Adrenal gland (tissue), 12 donors: ENCODE data around the gene SACM1L. TPM values are rescaled to one million over a fixed set of nuclear protein-coding genes. Genes with fewer than 3 reads are reported as not detected.
A peak's percentile ranks its signal among the peaks of the same experiment; 100 is the strongest.

Source experiments
- DNase-seq, 7 donors: peaks; one replicate each; pipeline ENCODE4 v3.0.0-alpha.2; 2019 to 2020
- H3K27ac ChIP-seq, 5 donors: fragments of 200-600 bp; sonication (generic) in 4 of 5; 1 replicate in 3 of 5; 2 replicates in 2 of 5; pipeline versions ENCODE4 v1.5.1 to v1.8.0; 2016 to 2020; ENCODE audit warnings: mild to moderate bottlenecking in 1 of 5
- H3K27me3 ChIP-seq: fragments of 200-600 bp; 2 replicates; pipeline ENCODE4 v1.8.0; 2021
- H3K36me3 ChIP-seq, 2 donors: fragments of 200-600 bp; replicated peaks in 1 of 2; 1 replicate in 1 of 2; 2 replicates in 1 of 2; pipeline versions ENCODE4 v1.5.1 to v1.8.0; 2018 to 2022
- H3K4me1 ChIP-seq, 2 donors: fragments of 200-600 bp; replicated peaks in 1 of 2; 1 replicate in 1 of 2; 2 replicates in 1 of 2; pipeline versions ENCODE4 v1.5.1 to v1.8.0; 2018 to 2021
- H3K4me3 ChIP-seq, 4 donors: fragments of 200-600 bp; sonication (generic) in 3 of 4; one replicate each; pipeline ENCODE4 v1.5.1; 2016 to 2018
- H3K9me3 ChIP-seq, 3 donors: fragments of 200-600 bp; sonication (generic) in 1 of 3; replicated peaks in 1 of 3; 1 replicate in 2 of 3; 2 replicates in 1 of 3; pipeline versions ENCODE4 v1.5.1 to v1.8.0; 2016 to 2021
- POLR2A ChIP-seq, 2 donors: fragments of 450-650 bp; IDR thresholded peaks; one replicate each; pipeline ENCODE4 v1.6.1; 2017; ENCODE audit warnings: antibody characterized with exemption in 2 of 2, mild to moderate bottlenecking in 2 of 2, moderate library complexity in 1 of 2
- WGBS, 4 donors: extraction: QIAGEN DNeasy Blood & Tissue Kit in 2 of 4; methylation state at CpG; one replicate each; pipeline versions ENCODE4 v1.1.5 to v1.1.7; 2013 to 2017; 5-methylcytosine and 5-hydroxymethylcytosine counted together
- intact Hi-C, 2 donors: fragments of 100-400 bp; cut with DNase I; formaldehyde crosslinking; loops; one replicate each; pipeline versions ENCODE4 v1.14.1 to v1.15.0; 2022 to 2023
- polyA plus RNA-seq, 3 donors: library from polyadenylated mRNA; stranded (reverse); fragments of 200-250 nt in 2 of 3; fragments of 350-450 nt in 1 of 3; fragmentation: Illumina TruSeq in 1 of 3; extraction: RNeasy Lipid Tissue Mini Kit (QIAGEN cat#74804) in 1 of 3; gene quantifications; one replicate each; pipeline ENCODE4 v1.2.3, GENCODE V29; 2013 to 2014
- total RNA-seq, 9 donors: library from RNA; depleted of rRNA in 4 of 9; stranded (reverse); fragments of >200 nt in 4 of 9; fragments of 120-200 nt in 1 of 9; fragmentation: NEBNext Ultra II Directional in 1 of 9; extraction: Animal tissue kit (Norgen Biotek cat#: 25700) in 1 of 9; gene quantifications; one replicate each; pipeline versions ENCODE4 v1.1.0 to v1.2.4, GENCODE V29; 2013 to 2023
- TF ChIP-seq, protein P1 (sequence below), 6 experiments: fragments of 450-650 bp in 4 of 6; fragments of 200-600 bp in 2 of 6; sonication (generic) in 1 of 6; IDR thresholded peaks; 1 replicate in 5 of 6; 2 replicates in 1 of 6; pipeline versions ENCODE4 v1.5.1 to v1.8.0; 2016 to 2021; ENCODE audit warnings: antibody characterized with exemption in 6 of 6, mild to moderate bottlenecking in 2 of 6, moderate library complexity in 1 of 6
- donor health status: healthy with polysubstance abuse.
- donor health status: Bipolar disorder and iron deficiency.
- donor health status: DM: yes; HTN: yes; CAD: no.
- donor health status: DM: no; HTN: no; CAD: no.
- donor health status: DM: no; HTN: no; CAD: no.
- donor health status: DM: yes; HTN: yes; CAD: no.

SACM1L gene
- total and polyA plus RNA-seq, 12 donors = 22.5 to 63.2 (median 44.8) TPM

GRCh38 chr3:45665101-45665572 is 24.1 kb upstream of the SACM1L start:
- Histone ChIP-seq H3K4me1 (peaks cover 11 to 37% of the 10 kb centered on the region in 2 donors), H3K4me3 (peak overlapping the region in 1 of 4 donors; percentile 23), H3K27ac (no peak overlapping the region), H3K9me3 (no peaks in the 10 kb centered on the region), H3K36me3 (peaks cover 0 to 10% of the 10 kb centered on the region in 2 donors), H3K27me3 (no peaks in the 10 kb centered on the region)
- intact Hi-C loops = loop anchor here in 1 of 2 donors (5.0 kb wide), 1 partner anchor 628 kb away; no protein-coding TSS in a partner anchor
- DNase-seq = peak; percentile 47 to 81 (median 65)
- TF ChIP-seq, protein P1, sequence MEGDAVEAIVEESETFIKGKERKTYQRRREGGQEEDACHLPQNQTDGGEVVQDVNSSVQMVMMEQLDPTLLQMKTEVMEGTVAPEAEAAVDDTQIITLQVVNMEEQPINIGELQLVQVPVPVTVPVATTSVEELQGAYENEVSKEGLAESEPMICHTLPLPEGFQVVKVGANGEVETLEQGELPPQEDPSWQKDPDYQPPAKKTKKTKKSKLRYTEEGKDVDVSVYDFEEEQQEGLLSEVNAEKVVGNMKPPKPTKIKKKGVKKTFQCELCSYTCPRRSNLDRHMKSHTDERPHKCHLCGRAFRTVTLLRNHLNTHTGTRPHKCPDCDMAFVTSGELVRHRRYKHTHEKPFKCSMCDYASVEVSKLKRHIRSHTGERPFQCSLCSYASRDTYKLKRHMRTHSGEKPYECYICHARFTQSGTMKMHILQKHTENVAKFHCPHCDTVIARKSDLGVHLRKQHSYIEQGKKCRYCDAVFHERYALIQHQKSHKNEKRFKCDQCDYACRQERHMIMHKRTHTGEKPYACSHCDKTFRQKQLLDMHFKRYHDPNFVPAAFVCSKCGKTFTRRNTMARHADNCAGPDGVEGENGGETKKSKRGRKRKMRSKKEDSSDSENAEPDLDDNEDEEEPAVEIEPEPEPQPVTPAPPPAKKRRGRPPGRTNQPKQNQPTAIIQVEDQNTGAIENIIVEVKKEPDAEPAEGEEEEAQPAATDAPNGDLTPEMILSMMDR (IDR thresholded peaks at IDR 0.05) = peak; percentile 33 to 67 (median 52)
- no peak for TF ChIP-seq POLR2A (IDR thresholded peaks at IDR 0.05)
- WGBS, 4 donors = 59 to 71% (median 62%) methylated on average over 9 of the region's 9 CpGs

GRCh38 chr3:45666757-45667431 is 22.3 kb upstream of the SACM1L start:
- Histone ChIP-seq H3K4me1 (peaks cover 11 to 35% of the 10 kb centered on the region in 2 donors), H3K27ac (peak overlapping the region in 3 of 5 donors; percentile 60 to 79 (median 75)), H3K4me3 (no peak overlapping the region), H3K9me3 (no peaks in the 10 kb centered on the region), H3K27me3 (no peaks in the 10 kb centered on the region), H3K36me3 (peaks cover 0 to 10% of the 10 kb centered on the region in 2 donors)
- TF ChIP-seq, protein P1 (IDR thresholded peaks at IDR 0.05) = no peak
- TF ChIP-seq POLR2A (IDR thresholded peaks at IDR 0.05) = no peak
- peak in 6 of 7 donors; percentile 47 to 76 (median 62) for DNase-seq
- WGBS, 4 donors = 46 to 62% (median 55%) methylated on average over 7 to 8 of the region's 8 CpGs
- intact Hi-C loops = loop anchor here in 1 of 2 donors (5.0 kb wide), 1 partner anchor 630 kb away; no protein-coding TSS in a partner anchor

GRCh38 chr3:45667569-45667934 is 21.6 kb upstream of the SACM1L start:
- WGBS, 4 donors = 40 to 55% (median 46%) methylated on average over 1 of the region's 1 CpG
- Histone ChIP-seq H3K36me3 (peaks cover 0 to 10% of the 10 kb centered on the region in 2 donors), H3K9me3 (no peaks in the 10 kb centered on the region), H3K27ac (peak overlapping the region in 4 of 5 donors; percentile 14 to 79 (median 68)), H3K4me3 (no peak overlapping the region), H3K27me3 (no peaks in the 10 kb centered on the region), H3K4me1 (peaks cover 11 to 35% of the 10 kb centered on the region in 2 donors)
- TF ChIP-seq, protein P1 (IDR thresholded peaks at IDR 0.05) = no peak
- TF ChIP-seq POLR2A (IDR thresholded peaks at IDR 0.05) = no peak
- intact Hi-C loops = loop anchor here in 1 of 2 donors (5.0 kb wide), 1 partner anchor 630 kb away; no protein-coding TSS in a partner anchor
- no peak for DNase-seq

DNA sequence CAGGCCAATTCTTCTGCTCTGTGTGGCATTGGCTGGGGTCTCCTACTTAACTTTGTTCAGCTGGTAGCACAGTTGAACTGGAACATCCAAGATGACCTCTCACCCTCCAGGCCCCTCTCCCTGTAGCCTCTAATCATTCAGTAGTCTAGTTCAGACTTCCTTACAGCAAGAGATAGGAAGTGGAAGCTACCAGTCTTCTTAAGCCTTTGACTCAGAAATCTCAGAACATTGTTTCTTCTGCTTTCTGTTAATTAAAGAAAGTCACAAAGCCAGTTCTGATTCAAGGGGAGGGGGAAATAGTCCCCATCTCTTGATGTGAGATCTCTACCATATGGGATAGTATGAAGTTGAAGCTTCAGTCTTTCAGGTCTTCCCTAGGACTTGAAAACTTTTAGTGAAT is 18.8 kb upstream of the SACM1L start:
- H3K4me1 ChIP-seq = peaks cover 6 to 21% of the 10 kb centered on the region in 2 donors
- H3K9me3 ChIP-seq = no peaks in the 10 kb centered on the region
- intact Hi-C loops = no loop called here
- H3K27ac ChIP-seq = peak overlapping the region in 1 of 5 donors; percentile 6
- H3K27me3 ChIP-seq = no peaks in the 10 kb centered on the region
- H3K4me3 ChIP-seq = no peak overlapping the region
- DNase-seq = no peak
- H3K36me3 ChIP-seq = peaks cover 0 to 17% of the 10 kb centered on the region in 2 donors
- TF ChIP-seq, protein P1 (IDR thresholded peaks at IDR 0.05) = no peak
- no peak for TF ChIP-seq POLR2A (IDR thresholded peaks at IDR 0.05)
